HepG2 (cell line): Measurements from ENCODE around the gene HINT2. TPM values are rescaled to one million over a fixed set of nuclear protein-coding genes. Genes with fewer than 3 reads are reported as not detected.

Source experiments
- ATAC-seq: fragments of 200-7000 bp; cut with Tn5 transposase; 3 replicates; pipeline ENCODE4 v1.9.1; 2020; ENCODE audit warnings: mild to moderate bottlenecking, moderate library complexity
- BruUV-seq: library from RNA; stranded (reverse); fragments of 400-500 nt; replicated peaks from 2 replicates; lab custom pipeline; 2021; lab: Mats Ljungman, UMichigan
- CTCF ChIA-PET: fragments of 300-600 bp; formaldehyde crosslinking; extraction: SDS; loops from one replicate; lab custom pipeline; 2021; ENCODE audit warnings: low total read pairs, inconsistent platforms, low intra/inter-chr PET ratio; lab: Yijun Ruan, JAX
- POLR2A ChIA-PET: fragments of 350-600 bp; sonication (Branson Sonifier 250); formaldehyde crosslinking; loops from one replicate; lab custom pipeline; 2020; ENCODE audit warnings: antibody characterized with exemption, inconsistent platforms; lab: Yijun Ruan, JAX
- DNase-seq: peaks from one replicate; pipeline ENCODE4 v3.0.0-alpha.2; 2015; ENCODE audit warnings: low spot score
- FAIRE-seq: peaks from 3 replicates; lab custom pipeline; 2011; peaks lifted over from hg19 to GRCh38; lab: Jason Lieb, UNC
- H2AFZ ChIP-seq: one replicate; pipeline ENCODE4 v1.6.1; 2011; ENCODE audit warnings: low read length, inconsistent platforms
- H3K27ac ChIP-seq: fragments of 300-600 bp; 3 replicates; pipeline ENCODE4 v1.8.0; 2011; ENCODE audit warnings: mixed run types, mild to moderate bottlenecking, mixed read lengths, low read length, inconsistent platforms; ENCODE audit not compliant: insufficient read depth; ENCODE audit errors: extremely low read length
- H3K27me3 ChIP-seq, 2 experiments: fragments of 200-600 bp in 1 of 2; 2 replicates in 1 of 2; 3 replicates in 1 of 2; pipeline versions ENCODE4 v1.6.0 to v1.8.0; 2011; ENCODE audit warnings: low read length in 2 of 2, mild to moderate bottlenecking in 2 of 2, moderate library complexity in 2 of 2, inconsistent platforms in 1 of 2; ENCODE audit not compliant: insufficient read depth in 2 of 2, control insufficient read depth in 1 of 2
- H3K36me3 ChIP-seq, 2 experiments: fragments of 200-600 bp in 1 of 2; replicated peaks in 1 of 2; 2 replicates in 1 of 2; 3 replicates in 1 of 2; pipeline versions ENCODE4 v1.5.1 to v1.8.0; 2011; ENCODE audit warnings: low read length in 2 of 2, inconsistent platforms in 1 of 2; ENCODE audit not compliant: insufficient read depth in 2 of 2, control insufficient read depth in 1 of 2
- H3K4me1 ChIP-seq: 2 replicates; pipeline ENCODE4 v1.5.1; 2012; ENCODE audit warnings: low read length, inconsistent platforms; ENCODE audit not compliant: insufficient read depth
- H3K4me2 ChIP-seq: 2 replicates; pipeline ENCODE4 v1.6.0; 2011; ENCODE audit warnings: low read depth, low read length, inconsistent platforms
- H3K4me3 ChIP-seq, 3 experiments: fragments of 200-600 bp in 1 of 3; sonication (generic), shearing (Covaris generic) in 1 of 3; replicated peaks in 1 of 3; 2 replicates each; pipeline ENCODE4 v1.5.1; 2011 to 2016; ENCODE audit warnings: low read length in 3 of 3, inconsistent platforms in 2 of 3, low read depth in 2 of 3, mild to moderate bottlenecking in 2 of 3, control low read depth in 1 of 3, mixed read lengths in 1 of 3; ENCODE audit not compliant: insufficient read depth in 1 of 3
- H3K79me2 ChIP-seq: one replicate; pipeline ENCODE4 v1.6.1; 2011; ENCODE audit warnings: low read length, inconsistent platforms; ENCODE audit not compliant: insufficient read depth
- H3K9ac ChIP-seq: 2 replicates; pipeline ENCODE4 v1.6.0; 2011; ENCODE audit warnings: mild to moderate bottlenecking, low read depth, low read length, inconsistent platforms; ENCODE audit not compliant: insufficient read depth
- H3K9me3 ChIP-seq: 2 replicates; pipeline ENCODE4 v1.5.1; 2012; ENCODE audit warnings: mild to moderate bottlenecking, low read length
- H4K20me1 ChIP-seq: 2 replicates; pipeline ENCODE4 v1.6.0; 2011; ENCODE audit warnings: inconsistent platforms, mild to moderate bottlenecking, low read length, moderate library complexity; ENCODE audit not compliant: insufficient read depth
- ZKSCAN5 ChIP-seq: sonication (generic); formaldehyde crosslinking; IDR thresholded peaks from 2 replicates; pipeline ENCODE4 v1.5.1; 2020; ENCODE audit warnings: mild to moderate bottlenecking, missing genetic modification reagents
- WGBS: methylation state at CpG from one replicate; pipeline ENCODE4 v1.1.6; 2017; ENCODE audit warnings: low lambda C conversion rate; 5-methylcytosine and 5-hydroxymethylcytosine counted together
- in situ Hi-C: cut with HindIII; loops from 2 replicates; pipeline ENCODE4 v1.10.0; 2017; ENCODE audit warnings: low pct_unique_long_range_greater_than_20kb; ENCODE audit not compliant: extremely low pct_ligation_motif_present
- intact Hi-C: fragments of 100-400 bp; cut with micrococcal nuclease; formaldehyde crosslinking; loops from one replicate; pipeline ENCODE4 v1.10.0; 2022; ENCODE audit not compliant: unreplicated experiment
- polyA plus RNA-seq, 8 experiments: library from polyadenylated mRNA; depleted of rRNA in 3 of 8; stranded (reverse) in 7 of 8; unstranded in 1 of 8; fragments of >200 nt; fragmentation: Illumina TruSeq in 4 of 8; extraction: Trizol in 4 of 8; gene quantifications; 2 replicates each; pipeline versions ENCODE4 v1.2.1 to v1.2.3, GENCODE V29; 2011 to 2016; ENCODE audit warnings: low read depth in 4 of 8, missing spikeins in 1 of 8, mixed read lengths in 1 of 8; ENCODE audit not compliant: insufficient read depth in 1 of 8
- total RNA-seq, 5 experiments: library from RNA; depleted of rRNA; stranded (reverse); fragments of >200 nt; fragmentation: Illumina TruSeq; extraction: Trizol; gene quantifications; 2 replicates each; pipeline ENCODE4 v1.2.3, GENCODE V29; 2016; ENCODE audit warnings: low read depth in 1 of 5
- TF ChIP-seq, protein P1 (sequence below): sonication (generic); formaldehyde crosslinking; IDR thresholded peaks from 2 replicates; pipeline ENCODE4 v1.5.0; 2020; ENCODE audit warnings: mild to moderate bottlenecking, missing genetic modification reagents

Gene HINT2
- total and polyA plus RNA-seq, 2 of the 13 experiments (the other 11 are each of a cell fraction or from before 2014, with no cell fraction given) = 37.9 to 56.2 TPM

DNA sequence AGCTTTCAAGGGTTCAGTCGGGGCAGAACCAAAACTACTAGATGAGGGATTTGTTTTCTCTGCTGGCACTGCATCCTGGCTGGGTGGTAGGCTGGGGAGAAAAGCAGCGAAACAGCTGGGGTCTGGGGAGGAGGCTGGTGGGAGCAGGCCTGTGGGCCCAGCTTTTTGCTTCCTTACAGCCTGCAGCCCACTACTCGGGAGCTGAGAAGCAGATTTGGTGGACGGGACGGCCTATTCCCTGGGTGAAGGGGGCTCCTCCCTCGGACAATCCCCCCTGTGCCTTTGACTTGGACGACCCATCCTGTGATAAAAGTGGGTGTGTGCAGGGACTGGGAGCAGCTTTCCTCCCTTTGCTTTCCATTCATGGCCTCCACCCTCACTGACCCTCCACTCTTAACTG is 14.3 kb downstream of the HINT2 start:
- POLR2A ChIA-PET = interaction anchor here (0.7 to 2.4 kb wide), 3 partner anchors 11 to 120 kb away, joined by 3 to 13 read pairs (median 3); partner anchors contain the start of genes HINT2 and SPAG8

More for the DNA sequence above, 14.3 kb downstream of the HINT2 start:
- DNase-seq = no peak
- intact Hi-C loops = no loop called here
- Histone ChIP-seq H3K27ac (peak overlapping the region; percentile 69), H4K20me1 (no peaks in the 10 kb centered on the region), H3K9ac (no peak overlapping the region), H3K4me1 (peaks cover 27% of the 10 kb centered on the region), H3K4me3 (no peak overlapping the region)
- BruUV-seq = no TSS peak
- TF ChIP-seq, protein P1, sequence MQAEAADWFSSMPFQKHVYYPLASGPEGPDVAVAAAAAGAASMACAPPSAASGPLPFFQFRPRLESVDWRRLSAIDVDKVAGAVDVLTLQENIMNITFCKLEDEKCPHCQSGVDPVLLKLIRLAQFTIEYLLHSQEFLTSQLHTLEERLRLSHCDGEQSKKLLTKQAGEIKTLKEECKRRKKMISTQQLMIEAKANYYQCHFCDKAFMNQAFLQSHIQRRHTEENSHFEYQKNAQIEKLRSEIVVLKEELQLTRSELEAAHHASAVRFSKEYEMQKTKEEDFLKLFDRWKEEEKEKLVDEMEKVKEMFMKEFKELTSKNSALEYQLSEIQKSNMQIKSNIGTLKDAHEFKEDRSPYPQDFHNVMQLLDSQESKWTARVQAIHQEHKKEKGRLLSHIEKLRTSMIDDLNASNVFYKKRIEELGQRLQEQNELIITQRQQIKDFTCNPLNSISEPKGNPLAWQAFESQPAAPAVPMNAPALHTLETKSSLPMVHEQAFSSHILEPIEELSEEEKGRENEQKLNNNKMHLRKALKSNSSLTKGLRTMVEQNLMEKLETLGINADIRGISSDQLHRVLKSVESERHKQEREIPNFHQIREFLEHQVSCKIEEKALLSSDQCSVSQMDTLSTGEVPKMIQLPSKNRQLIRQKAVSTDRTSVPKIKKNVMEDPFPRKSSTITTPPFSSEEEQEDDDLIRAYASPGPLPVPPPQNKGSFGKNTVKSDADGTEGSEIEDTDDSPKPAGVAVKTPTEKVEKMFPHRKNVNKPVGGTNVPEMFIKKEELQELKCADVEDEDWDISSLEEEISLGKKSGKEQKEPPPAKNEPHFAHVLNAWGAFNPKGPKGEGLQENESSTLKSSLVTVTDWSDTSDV = 0 out of 2 replicates have a peak, but pooled peaks have one; percentile 39
- TF ChIP-seq ZKSCAN5 (CRISPR knock-in tag) = no peak
- TF ChIP-seq, all 625 proteins: peak for 1
- no peak overlapping the region for H2AFZ ChIP-seq
- H3K4me2 ChIP-seq = peak overlapping the region; percentile 59
- in situ Hi-C loops = no loop called here
- H3K9me3 ChIP-seq = no peaks in the 10 kb centered on the region
- H3K27me3 ChIP-seq = no peaks in the 10 kb centered on the region
- WGBS = 94% methylated on average over 7 of the region's 7 CpGs
- FAIRE-seq (no peak), ATAC-seq (peak; percentile 14; the same call in 2 of the 3 replicates)
- H3K36me3 ChIP-seq = peaks cover 0 to 2% of the 10 kb centered on the region in 2 experiments; a peak in 2 of 5 replicates
- CTCF ChIA-PET = no interaction called here
- no peaks in the 10 kb centered on the region for H3K79me2 ChIP-seq
